Endothelial cell (in vitro differentiated cells): ENCODE results near the gene MRPS10. TPM values are rescaled to one million over a fixed set of nuclear protein-coding genes. Genes with fewer than 3 reads are reported as not detected.

Experiments used
- DNase-seq: peaks from one replicate; pipeline ENCODE4 v3.0.0; 2021; ENCODE audit warnings: low spot score
- H3K27ac Mint-ChIP-seq: one replicate; pipeline ENCODE4 v1.8.0; 2021; ENCODE audit warnings: mixed read lengths, inconsistent platforms; ENCODE audit not compliant: unreplicated experiment
- H3K27me3 Mint-ChIP-seq: one replicate; pipeline ENCODE4 v1.8.0; 2021; ENCODE audit warnings: mild to moderate bottlenecking, moderate library complexity, mixed read lengths, inconsistent platforms; ENCODE audit not compliant: unreplicated experiment
- H3K36me3 Mint-ChIP-seq: one replicate; pipeline ENCODE4 v1.8.0; 2021; ENCODE audit warnings: mild to moderate bottlenecking, low read depth, mixed read lengths, inconsistent platforms; ENCODE audit not compliant: unreplicated experiment
- H3K4me1 Mint-ChIP-seq: one replicate; pipeline ENCODE4 v1.8.0; 2021; ENCODE audit warnings: mild to moderate bottlenecking, mixed read lengths, inconsistent platforms; ENCODE audit not compliant: unreplicated experiment
- H3K4me3 Mint-ChIP-seq: one replicate; pipeline ENCODE4 v1.8.0; 2021; ENCODE audit warnings: mild to moderate bottlenecking, mixed read lengths, inconsistent platforms; ENCODE audit not compliant: unreplicated experiment
- H3K9me3 Mint-ChIP-seq: one replicate; pipeline ENCODE4 v1.8.0; 2021; ENCODE audit warnings: mixed read lengths, inconsistent platforms; ENCODE audit not compliant: unreplicated experiment
- total RNA-seq: library from RNA; stranded (reverse); fragmentation: NEBNext Ultra II Directional; extraction: Animal tissue kit (Norgen Biotek cat#: 25700); gene quantifications from one replicate; pipeline ENCODE4 v1.2.1, GENCODE V29; 2021; ENCODE audit not compliant: unreplicated experiment
- TF ChIP-seq, protein P1 (sequence below): fragments of 200-600 bp; sonication (generic); IDR thresholded peaks from one replicate; pipeline ENCODE4 v1.5.0; 2021; ENCODE audit warnings: antibody characterized with exemption; ENCODE audit not compliant: unreplicated experiment

The MRPS10 gene
- total RNA-seq, 1 donor from 2014 or later, result 21.9 TPM

DNA sequence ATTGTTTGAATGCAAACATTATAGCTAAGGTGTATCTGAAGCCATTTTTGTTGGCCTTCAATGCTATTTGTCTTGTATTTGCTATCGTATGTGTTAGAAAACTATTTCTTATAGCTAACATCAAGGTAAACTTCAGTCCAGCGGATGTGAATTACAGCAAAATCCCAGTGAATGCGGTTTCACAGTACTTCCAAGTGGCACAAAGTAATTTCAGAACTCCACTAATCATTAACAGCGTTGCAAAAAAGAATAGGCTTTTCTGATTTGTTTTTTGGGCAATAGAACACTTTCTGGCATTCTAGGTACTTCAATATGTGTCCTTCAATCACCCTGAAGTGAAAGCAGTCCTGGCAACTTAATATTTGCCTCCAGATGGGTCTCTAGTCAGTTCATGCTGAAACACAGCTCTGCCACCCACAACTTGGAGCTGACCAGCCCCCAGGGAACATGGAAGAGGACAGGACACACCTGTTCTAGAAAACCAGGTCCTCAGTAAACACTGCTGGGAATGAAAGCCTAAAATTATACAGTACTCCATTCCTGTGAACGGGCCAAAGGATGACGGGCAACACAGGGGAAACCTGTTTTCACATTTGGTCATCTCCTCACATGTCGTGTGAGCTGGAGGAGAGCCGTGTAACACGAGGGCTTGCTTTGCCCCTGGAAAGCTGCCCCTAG lies 9.7 kb upstream of the MRPS10 start:
- Mint-ChIP-seq H3K27me3 (no peaks in the 10 kb centered on the region), H3K27ac (no peak overlapping the region), H3K9me3 (no peaks in the 10 kb centered on the region), H3K4me3 (no peak overlapping the region), H3K36me3 (peaks cover 15% of the 10 kb centered on the region), H3K4me1 (peaks cover 13% of the 10 kb centered on the region)
- no peak for DNase-seq
- TF ChIP-seq, protein P1, sequence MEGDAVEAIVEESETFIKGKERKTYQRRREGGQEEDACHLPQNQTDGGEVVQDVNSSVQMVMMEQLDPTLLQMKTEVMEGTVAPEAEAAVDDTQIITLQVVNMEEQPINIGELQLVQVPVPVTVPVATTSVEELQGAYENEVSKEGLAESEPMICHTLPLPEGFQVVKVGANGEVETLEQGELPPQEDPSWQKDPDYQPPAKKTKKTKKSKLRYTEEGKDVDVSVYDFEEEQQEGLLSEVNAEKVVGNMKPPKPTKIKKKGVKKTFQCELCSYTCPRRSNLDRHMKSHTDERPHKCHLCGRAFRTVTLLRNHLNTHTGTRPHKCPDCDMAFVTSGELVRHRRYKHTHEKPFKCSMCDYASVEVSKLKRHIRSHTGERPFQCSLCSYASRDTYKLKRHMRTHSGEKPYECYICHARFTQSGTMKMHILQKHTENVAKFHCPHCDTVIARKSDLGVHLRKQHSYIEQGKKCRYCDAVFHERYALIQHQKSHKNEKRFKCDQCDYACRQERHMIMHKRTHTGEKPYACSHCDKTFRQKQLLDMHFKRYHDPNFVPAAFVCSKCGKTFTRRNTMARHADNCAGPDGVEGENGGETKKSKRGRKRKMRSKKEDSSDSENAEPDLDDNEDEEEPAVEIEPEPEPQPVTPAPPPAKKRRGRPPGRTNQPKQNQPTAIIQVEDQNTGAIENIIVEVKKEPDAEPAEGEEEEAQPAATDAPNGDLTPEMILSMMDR, result no peak

DNA sequence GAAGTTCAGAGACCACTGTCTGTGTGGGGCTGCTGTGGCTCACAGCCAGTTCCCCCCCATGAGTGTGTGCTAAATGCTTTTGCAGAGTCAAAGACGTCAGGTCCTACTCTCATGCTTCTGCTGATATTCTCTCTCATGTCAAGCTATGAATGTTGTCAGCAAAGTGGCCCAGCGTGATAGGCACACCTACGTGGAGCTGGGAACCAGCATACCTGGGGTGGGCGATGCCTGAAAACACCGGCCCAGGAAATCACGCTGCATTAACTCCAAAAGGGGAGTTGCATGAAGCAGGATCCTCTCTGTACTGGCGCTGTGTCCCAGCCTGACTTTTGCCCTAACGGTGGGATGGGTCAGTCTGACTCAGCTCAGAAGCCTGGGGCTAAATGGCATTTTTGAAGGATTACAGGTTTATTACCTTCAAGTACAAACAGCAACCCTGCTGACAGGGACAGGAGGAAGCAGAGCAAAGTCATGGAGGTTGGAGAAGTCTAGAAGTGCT lies 9.0 kb upstream of the MRPS10 start:
- no peak overlapping the region for H3K4me3 Mint-ChIP-seq
- H3K4me1 Mint-ChIP-seq, result peaks cover 13% of the 10 kb centered on the region

DNA sequence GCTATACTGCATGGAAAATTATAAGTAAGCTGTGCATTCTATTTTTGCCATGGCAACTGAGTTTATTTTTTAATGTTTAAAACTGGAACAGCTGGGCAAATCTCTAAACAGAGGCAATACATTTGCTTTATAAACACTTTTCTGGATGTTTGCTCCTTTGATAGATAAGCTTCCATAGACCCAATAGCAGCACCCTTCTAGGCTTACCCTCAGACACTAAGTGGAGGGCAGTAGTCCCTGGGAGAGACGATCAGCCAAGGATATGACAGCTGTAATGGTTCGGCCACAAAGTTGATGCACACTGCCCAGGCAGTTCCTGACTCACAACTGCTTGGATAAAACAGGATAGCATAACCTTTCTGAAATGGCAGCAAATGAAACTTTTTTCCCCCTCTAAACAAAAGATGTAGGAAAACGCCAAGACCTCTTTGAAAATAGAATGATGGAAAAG lies 8.5 kb upstream of the MRPS10 start:
- Mint-ChIP-seq H3K27ac (no peak overlapping the region), H3K4me1 (peaks cover 13% of the 10 kb centered on the region), H3K36me3 (peaks cover 10% of the 10 kb centered on the region), H3K4me3 (no peak overlapping the region), H3K9me3 (no peaks in the 10 kb centered on the region), H3K27me3 (no peaks in the 10 kb centered on the region)
- no peak for DNase-seq
- TF ChIP-seq, protein P1, result no peak

More for the DNA sequence above, 9.0 kb upstream of the MRPS10 start:
- no peaks in the 10 kb centered on the region for H3K9me3 Mint-ChIP-seq
- H3K27me3 Mint-ChIP-seq, result no peaks in the 10 kb centered on the region
- TF ChIP-seq, protein P1, result no peak
- peaks cover 10% of the 10 kb centered on the region for H3K36me3 Mint-ChIP-seq
- no peak overlapping the region for H3K27ac Mint-ChIP-seq
- DNase-seq, result no peak

DNA sequence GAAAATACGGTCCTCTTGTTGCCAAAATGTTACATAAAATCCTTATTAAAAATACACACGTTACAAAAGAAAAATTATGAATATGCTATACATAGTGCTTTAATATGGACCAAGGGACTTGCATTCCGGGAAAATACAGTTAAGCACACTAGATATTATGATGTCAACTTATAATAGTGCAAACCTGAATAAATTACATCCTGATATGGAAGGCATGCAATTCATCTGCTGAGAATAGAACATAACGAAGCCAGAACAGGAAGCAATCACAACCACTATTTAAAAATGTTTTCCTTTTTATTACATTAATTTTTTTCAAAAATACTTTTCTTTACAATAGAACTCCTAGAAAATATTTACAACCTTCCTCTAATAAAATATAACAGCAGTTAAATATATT lies 7.8 kb upstream of the MRPS10 start:
- TF ChIP-seq, protein P1, result no peak
- Mint-ChIP-seq H3K4me1 (peaks cover 13% of the 10 kb centered on the region), H3K4me3 (no peak overlapping the region), H3K36me3 (peaks cover 10% of the 10 kb centered on the region), H3K9me3 (no peaks in the 10 kb centered on the region), H3K27ac (no peak overlapping the region), H3K27me3 (peaks cover 2% of the 10 kb centered on the region)
- DNase-seq, result no peak

DNA sequence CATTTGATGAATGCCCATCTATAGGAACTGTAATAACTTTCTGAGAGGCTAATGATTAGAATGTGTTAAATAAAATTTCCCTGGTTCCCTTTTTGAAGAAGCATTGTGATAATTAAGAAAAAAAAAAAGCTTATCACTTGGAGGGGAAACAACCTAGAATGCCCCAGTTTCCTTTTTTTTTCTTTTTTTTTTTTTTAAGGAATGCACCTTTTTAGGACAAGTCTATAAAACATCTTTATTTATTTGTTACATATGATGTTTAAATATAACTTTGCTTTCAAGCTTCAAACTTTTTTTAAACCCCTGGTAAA lies 7.3 kb upstream of the MRPS10 start:
- peaks cover 13% of the 10 kb centered on the region for H3K4me1 Mint-ChIP-seq
- peaks cover 2% of the 10 kb centered on the region for H3K27me3 Mint-ChIP-seq
- H3K27ac Mint-ChIP-seq, result no peak overlapping the region
- no peaks in the 10 kb centered on the region for H3K9me3 Mint-ChIP-seq
- TF ChIP-seq, protein P1, result no peak
- no peak overlapping the region for H3K4me3 Mint-ChIP-seq
- H3K36me3 Mint-ChIP-seq, result peaks cover 7% of the 10 kb centered on the region
- DNase-seq, result no peak
